Small intestine (tissue), 7 donors: ENCODE measurements around the gene CHN2. TPM values are rescaled to one million over a fixed set of nuclear protein-coding genes. Genes with fewer than 3 reads are reported as not detected.

ENCODE experiments used
- DNase-seq, 2 donors: peaks; one replicate each; pipeline versions ENCODE4 v3.0.0 to v3.0.0-alpha.2; 2013
- FAIRE-seq: peaks from 2 replicates; lab custom pipeline; 2012; peaks lifted over from hg19 to GRCh38; lab: Jason Lieb, UNC
- H3K27ac ChIP-seq, 3 donors: one replicate each; pipeline ENCODE4 v1.5.1; 2013; ENCODE audit warnings: low read length in 2 of 3, mild to moderate bottlenecking in 2 of 3, control low read depth in 1 of 3, inconsistent platforms in 1 of 3, low read depth in 1 of 3, moderate library complexity in 1 of 3
- H3K27me3 ChIP-seq, 3 donors: one replicate each; pipeline ENCODE4 v1.6.1; 2013; ENCODE audit warnings: low read length in 3 of 3, inconsistent platforms in 1 of 3; ENCODE audit not compliant: control insufficient read depth in 3 of 3, insufficient read depth in 3 of 3
- H3K36me3 ChIP-seq, 3 donors: one replicate each; pipeline ENCODE4 v1.6.1; 2013; ENCODE audit warnings: low read length in 3 of 3, inconsistent platforms in 1 of 3, low read depth in 1 of 3, mild to moderate bottlenecking in 1 of 3, moderate library complexity in 1 of 3; ENCODE audit not compliant: control insufficient read depth in 3 of 3, insufficient read depth in 2 of 3
- H3K4me1 ChIP-seq, 3 donors: one replicate each; pipeline ENCODE4 v1.6.1; 2013; ENCODE audit warnings: low read length in 2 of 3, inconsistent platforms in 1 of 3, low read depth in 1 of 3, mild to moderate bottlenecking in 1 of 3, moderate library complexity in 1 of 3; ENCODE audit not compliant: control insufficient read depth in 3 of 3, insufficient read depth in 2 of 3
- H3K4me3 ChIP-seq, 3 donors: one replicate each; pipeline ENCODE4 v1.5.1; 2013; ENCODE audit warnings: low read length in 3 of 3, control low read depth in 1 of 3, inconsistent platforms in 1 of 3, low read depth in 1 of 3, mild to moderate bottlenecking in 1 of 3, moderate library complexity in 1 of 3
- H3K9me3 ChIP-seq, 2 donors: one replicate each; pipeline ENCODE4 v1.6.1; 2013; ENCODE audit warnings: low read depth in 1 of 2, low read length in 1 of 2; ENCODE audit not compliant: control insufficient read depth in 2 of 2, insufficient read depth in 1 of 2
- WGBS, 3 donors: extraction: QIAGEN DNeasy Blood & Tissue Kit; methylation state at CpG; one replicate each; pipeline ENCODE4 v1.1.7; 2013; 5-methylcytosine and 5-hydroxymethylcytosine counted together
- polyA plus RNA-seq, 4 donors: library from polyadenylated mRNA; stranded (reverse) in 3 of 4; unstranded in 1 of 4; fragments of 200-250 nt in 3 of 4; fragments of 120-200 nt in 1 of 4; gene quantifications; one replicate each; pipeline versions ENCODE4 v1.2.1 to v1.2.3, GENCODE V29; 2013
- donor health status: healthy with polysubstance abuse.
- donor health status: control.
- donor health status: control.
- donor health status: Bipolar disorder and iron deficiency.
- donor health status: healthy.

The CHN2 gene
- polyA plus RNA-seq, 4 donors: 22.3 to 124 (median 45.2) TPM

DNA sequence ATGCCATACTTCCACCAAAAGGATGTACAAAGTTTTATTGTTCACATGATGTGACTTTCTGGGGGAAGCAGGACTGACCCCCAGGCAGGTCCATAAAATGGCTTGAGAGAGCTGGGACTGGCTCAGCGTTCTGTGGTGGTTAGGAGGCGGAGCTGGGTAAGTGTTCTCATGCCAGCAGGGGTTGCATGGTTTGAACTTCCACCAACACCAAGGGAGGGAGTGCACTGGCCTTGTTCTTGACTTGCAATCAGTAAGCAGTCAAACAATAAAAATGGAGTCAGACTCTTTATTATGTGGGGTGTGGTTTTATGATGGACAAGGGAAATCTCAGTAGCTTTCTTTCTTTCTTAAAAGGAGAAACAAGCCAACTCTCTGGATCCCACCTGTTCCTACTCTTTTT lies 273.6 kb downstream of the CHN2 start:
- Histone ChIP-seq H3K27ac (peak overlapping the region; percentile 38 to 88 (median 58)), H3K36me3 (no peaks in the 10 kb centered on the region), H3K27me3 (no peaks in the 10 kb centered on the region), H3K4me3 (no peak overlapping the region), H3K9me3 (no peaks in the 10 kb centered on the region), H3K4me1 (peaks cover 3 to 74% (median 23%) of the 10 kb centered on the region in 3 donors)
- 12 to 66% (median 39%) methylated on average over 2 of the region's 2 CpGs for WGBS, 3 donors
- peak; percentile 81 to 93 for DNase-seq
- no peak for FAIRE-seq

DNA sequence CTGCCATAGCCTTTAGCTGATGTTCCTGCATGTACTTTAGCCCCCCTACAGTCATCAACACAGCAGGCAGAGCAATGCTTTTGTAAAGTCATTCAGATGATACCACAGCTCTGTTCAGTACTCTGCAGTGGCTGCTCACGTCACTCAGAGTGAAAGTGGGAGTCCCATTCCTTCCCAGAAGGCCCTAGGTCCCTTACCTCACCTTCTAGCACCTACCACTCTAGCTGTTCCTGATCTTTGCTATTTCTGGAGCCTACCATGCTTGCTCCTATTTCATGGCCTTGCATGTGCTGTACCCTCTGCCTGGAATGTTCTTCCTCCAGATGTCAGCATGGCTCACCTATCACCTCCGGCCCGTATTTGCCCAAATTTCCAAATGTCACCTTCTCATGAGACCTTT lies 274.7 kb downstream of the CHN2 start:
- FAIRE-seq: no peak
- Histone ChIP-seq H3K9me3 (no peaks in the 10 kb centered on the region), H3K4me3 (no peak overlapping the region), H3K4me1 (peaks cover 3 to 70% (median 25%) of the 10 kb centered on the region in 3 donors), H3K27ac (peak overlapping the region in 1 of 3 donors; percentile 88), H3K36me3 (no peaks in the 10 kb centered on the region), H3K27me3 (no peaks in the 10 kb centered on the region)
- peak in 1 of 2 donors; percentile 62 for DNase-seq
- WGBS, 3 donors: 69 to 82% (median 76%) methylated on average over 3 of the region's 3 CpGs

GRCh38 chr7:29469976-29470557 lies 275.5 kb downstream of the CHN2 start:
- no peaks in the 10 kb centered on the region for H3K9me3 ChIP-seq
- FAIRE-seq: no peak
- 87 to 92% (median 90%) methylated on average over 3 of the region's 3 CpGs for WGBS, 3 donors
- H3K27me3 ChIP-seq: no peaks in the 10 kb centered on the region
- H3K4me3 ChIP-seq: no peak overlapping the region
- no peak for DNase-seq
- H3K4me1 ChIP-seq: peaks cover 6 to 69% (median 25%) of the 10 kb centered on the region in 3 donors
- H3K36me3 ChIP-seq: no peaks in the 10 kb centered on the region
- H3K27ac ChIP-seq: peak overlapping the region in 1 of 3 donors; percentile 88

DNA sequence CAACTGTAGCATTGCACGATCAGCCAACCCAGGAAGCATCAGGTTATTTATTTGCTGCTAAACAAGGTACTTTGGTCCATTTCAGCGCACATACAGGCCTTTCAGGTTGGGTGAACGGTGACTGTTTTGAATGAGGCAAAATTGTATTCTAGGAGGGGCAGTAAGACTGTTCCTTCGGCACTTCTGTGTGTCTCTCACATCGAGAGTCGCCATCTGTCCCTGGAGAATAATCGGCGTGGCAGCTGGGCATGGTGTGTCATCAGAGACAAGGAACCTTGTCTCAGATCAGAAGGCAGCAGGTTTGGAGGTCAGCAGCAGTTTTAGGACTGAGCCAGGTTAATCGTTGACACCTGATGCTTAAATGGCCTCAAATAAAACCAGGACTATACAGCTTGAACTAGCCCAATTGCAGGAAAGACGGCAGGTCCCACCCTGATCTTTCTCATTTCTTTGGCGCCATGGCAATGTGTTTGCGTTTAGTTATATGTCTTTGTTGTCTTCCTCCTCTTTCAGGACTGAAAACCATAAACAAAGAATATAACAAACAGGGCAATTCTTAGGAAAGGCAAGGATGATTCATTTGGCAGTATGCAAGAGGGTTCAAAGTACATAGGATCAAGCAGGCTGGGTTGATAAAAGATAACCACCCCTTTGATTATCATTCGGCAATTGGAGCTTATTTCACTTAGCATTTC lies 277.0 kb downstream of the CHN2 start:
- H3K36me3 ChIP-seq: no peaks in the 10 kb centered on the region
- FAIRE-seq (no peak), DNase-seq (peak; percentile 88 to 92)
- H3K4me3 ChIP-seq: peak overlapping the region in 1 of 3 donors; percentile 9
- no peaks in the 10 kb centered on the region for H3K27me3 ChIP-seq
- WGBS, 3 donors: 17 to 61% (median 41%) methylated on average over 13 of the region's 13 CpGs
- H3K4me1 ChIP-seq: peaks cover 6 to 59% (median 25%) of the 10 kb centered on the region in 3 donors
- H3K9me3 ChIP-seq: no peaks in the 10 kb centered on the region
- H3K27ac ChIP-seq: peak overlapping the region; percentile 62 to 88 (median 80)

DNA sequence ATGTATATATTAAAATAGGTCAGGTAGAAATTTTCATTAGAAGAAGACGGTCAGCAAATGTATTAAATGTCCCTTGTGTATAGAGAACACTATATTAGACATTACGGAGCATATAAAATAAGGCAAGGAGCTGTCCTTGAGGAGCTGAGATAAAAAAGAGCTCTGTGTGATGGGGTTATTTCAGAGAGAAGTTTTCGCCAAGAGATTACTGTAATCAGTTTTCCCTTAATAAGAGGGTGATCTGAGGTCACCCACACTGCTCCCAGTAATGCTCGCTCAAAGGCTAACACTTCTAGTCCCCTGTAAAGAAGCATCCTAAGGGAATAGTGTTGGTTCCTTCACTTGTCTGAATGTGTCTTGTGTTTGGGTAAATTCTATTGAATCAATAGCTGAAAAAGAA lies 282.3 kb downstream of the CHN2 start:
- DNase-seq: peak in 1 of 2 donors; percentile 67
- 22 to 50% (median 35%) methylated on average over 4 of the region's 4 CpGs for WGBS, 3 donors
- Histone ChIP-seq H3K9me3 (no peaks in the 10 kb centered on the region), H3K4me1 (peaks cover 7 to 44% (median 10%) of the 10 kb centered on the region in 3 donors), H3K4me3 (no peak overlapping the region), H3K36me3 (no peaks in the 10 kb centered on the region), H3K27me3 (no peaks in the 10 kb centered on the region), H3K27ac (no peak overlapping the region)
- FAIRE-seq: no peak

DNA sequence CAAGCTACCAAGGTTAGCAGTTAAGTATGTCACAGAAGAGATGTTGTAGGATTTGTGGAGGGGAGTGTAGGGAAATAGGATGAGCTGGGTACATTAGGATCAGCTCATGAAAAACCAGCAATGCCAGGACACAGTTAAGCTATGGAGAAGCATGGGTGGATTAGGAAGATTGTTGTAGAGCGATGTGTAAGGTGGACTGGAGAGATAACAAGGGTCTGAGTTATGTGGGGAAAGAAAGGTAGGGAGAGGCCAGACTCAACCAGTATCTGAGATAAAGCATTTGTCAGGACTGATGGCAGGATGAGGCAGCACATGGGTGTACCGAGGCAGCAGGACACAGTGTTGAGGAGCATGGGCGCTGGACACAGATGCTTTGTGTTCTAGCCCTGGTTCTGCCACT lies 283.7 kb downstream of the CHN2 start:
- WGBS, 3 donors: 84 to 94% (median 88%) methylated on average over 3 of the region's 3 CpGs
- peaks cover 2 to 39% (median 7%) of the 10 kb centered on the region in 3 donors for H3K4me1 ChIP-seq
- no peak overlapping the region for H3K4me3 ChIP-seq
- no peak overlapping the region for H3K27ac ChIP-seq
- FAIRE-seq (no peak), DNase-seq (no peak)
- no peaks in the 10 kb centered on the region for H3K9me3 ChIP-seq
- no peaks in the 10 kb centered on the region for H3K36me3 ChIP-seq
- H3K27me3 ChIP-seq: no peaks in the 10 kb centered on the region

DNA sequence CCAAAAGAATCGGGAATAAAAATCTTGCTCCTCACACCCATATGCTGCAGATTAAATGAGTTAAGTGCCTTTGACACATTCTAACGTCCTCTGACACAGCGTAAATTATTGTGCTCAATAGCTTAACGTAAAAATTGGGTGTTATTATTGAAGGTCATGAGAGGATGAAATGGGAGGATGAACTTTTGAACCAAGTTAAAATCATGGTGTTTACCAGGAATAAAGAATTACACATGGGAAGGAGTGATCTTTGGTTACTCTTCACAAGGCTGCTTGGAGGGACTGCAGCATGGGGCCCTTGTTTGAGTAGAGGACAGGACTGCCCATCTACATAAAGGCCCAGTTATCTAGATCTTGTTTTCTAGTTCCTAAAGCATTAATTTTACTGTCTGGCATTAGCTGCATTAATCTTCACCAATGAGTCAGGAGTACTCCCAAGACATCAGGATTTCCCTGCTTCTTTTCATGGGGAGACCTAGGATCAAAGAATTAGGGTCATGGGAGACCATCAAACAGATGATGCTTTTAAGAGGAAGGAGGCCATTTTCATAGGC lies 284.2 kb downstream of the CHN2 start:
- no peak overlapping the region for H3K4me3 ChIP-seq
- peaks cover 0 to 35% (median 7%) of the 10 kb centered on the region in 3 donors for H3K4me1 ChIP-seq
- DNase-seq (no peak), FAIRE-seq (no peak)
- 44 to 67% (median 60%) methylated on average over 4 of the region's 4 CpGs for WGBS, 3 donors
- no peaks in the 10 kb centered on the region for H3K36me3 ChIP-seq
- no peaks in the 10 kb centered on the region for H3K27me3 ChIP-seq
- peak overlapping the region in 2 of 3 donors; percentile 1 to 77 for H3K27ac ChIP-seq
- no peaks in the 10 kb centered on the region for H3K9me3 ChIP-seq

DNA sequence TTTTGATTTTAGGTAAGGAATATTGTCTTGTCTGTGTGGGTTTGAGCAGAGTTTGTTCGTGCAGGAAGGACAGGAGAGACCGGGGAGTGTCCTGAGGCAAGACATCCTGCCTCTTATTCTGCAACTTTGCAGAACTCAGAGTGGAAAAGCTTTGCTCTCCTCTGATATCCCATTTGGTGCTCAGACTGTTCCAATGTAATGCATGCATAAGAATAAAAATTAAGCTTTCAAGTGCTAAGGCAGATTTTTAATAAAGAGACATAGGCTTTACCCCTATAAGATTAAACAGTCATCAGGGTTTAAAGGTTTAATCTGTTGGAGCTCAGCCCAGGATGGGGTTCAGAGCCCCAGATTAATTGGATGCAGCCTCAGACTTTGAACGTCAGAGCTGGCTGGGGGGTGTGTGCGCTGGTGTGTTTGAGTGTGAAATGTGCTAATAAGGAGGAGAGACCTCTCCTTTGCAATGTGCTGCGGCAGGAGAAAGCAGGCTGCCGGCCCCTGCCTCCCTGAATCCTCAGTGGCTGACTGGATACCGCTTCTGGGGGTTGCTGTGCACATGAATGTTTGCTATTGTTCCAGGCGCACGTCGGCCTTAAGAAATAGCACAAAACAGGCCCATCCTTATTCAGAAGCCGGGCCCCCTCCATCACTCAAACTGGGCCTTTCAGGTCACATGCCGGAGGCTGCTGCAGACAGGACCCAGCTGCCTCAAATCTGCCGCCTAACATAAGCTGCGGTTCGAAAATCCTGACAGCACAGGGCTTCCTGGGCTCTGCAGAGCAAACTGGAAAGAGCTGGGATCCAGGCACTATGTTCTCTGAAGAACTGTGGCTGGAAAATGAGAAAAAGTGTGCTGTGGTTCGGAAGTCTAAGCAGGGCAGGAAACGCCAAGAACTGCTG lies 285.0 kb downstream of the CHN2 start:
- DNase-seq (peak; percentile 74 to 92), FAIRE-seq (no peak)
- Histone ChIP-seq H3K27ac (peak overlapping the region; percentile 73 to 91 (median 77)), H3K36me3 (no peaks in the 10 kb centered on the region), H3K4me1 (peaks cover 0 to 35% (median 7%) of the 10 kb centered on the region in 3 donors), H3K4me3 (peak overlapping the region in 2 of 3 donors; percentile 6 to 54), H3K9me3 (no peaks in the 10 kb centered on the region), H3K27me3 (no peaks in the 10 kb centered on the region)
- WGBS, 3 donors: 17 to 38% (median 32%) methylated on average over 17 of the region's 17 CpGs
